Measurements from ENCODE around the gene MAZ.
"Not testable (repeated sequence)": the region's sequence is repeated elsewhere in the genome, so short reads cannot be mapped to it uniquely, and the experiment has no call there.

The MAZ gene

GRCh38 chr16:29806099-29806579, at the start of gene MAZ:
Gene MAZ, plus strand, starts transcription at chr16:29806529. Its CDS starts 173 bp downstream, at chr16:29806702.
- peaks cover 24 to 35% (median 31%) of the 10 kb centered on the region in 11 experiments; a peak in 21 of 22 replicates for H4K20me1 ChIP-seq
- H3K4me2 ChIP-seq = peak within 1 kb of the TSS; percentile 95 to 100 (median 100)
- H3K9me3 ChIP-seq (replicated peaks in 1 of 11) = no peaks in the 10 kb centered on the region
- peak within 1 kb of the TSS; percentile 92 to 99 (median 97) for H3K9ac ChIP-seq
- H3K4me3 ChIP-seq = peak within 1 kb of the TSS; percentile 75 to 88 (median 81)
- peaks cover 48 to 65% (median 55%) of the 10 kb centered on the region in 10 experiments for H3K4me1 ChIP-seq
- peak within 1 kb of the TSS; percentile 92 to 98 (median 96) for H3K27ac ChIP-seq
- TF ChIP-seq Cebpa-rat (IDR thresholded peaks at IDR 0.05) = no peak
- peaks cover 14 to 69% (median 51%) of the 10 kb centered on the region in 11 experiments; a peak in 21 of 22 replicates for H3K36me3 ChIP-seq
- H3K27me3 ChIP-seq = no peaks in the 10 kb centered on the region

DNA sequence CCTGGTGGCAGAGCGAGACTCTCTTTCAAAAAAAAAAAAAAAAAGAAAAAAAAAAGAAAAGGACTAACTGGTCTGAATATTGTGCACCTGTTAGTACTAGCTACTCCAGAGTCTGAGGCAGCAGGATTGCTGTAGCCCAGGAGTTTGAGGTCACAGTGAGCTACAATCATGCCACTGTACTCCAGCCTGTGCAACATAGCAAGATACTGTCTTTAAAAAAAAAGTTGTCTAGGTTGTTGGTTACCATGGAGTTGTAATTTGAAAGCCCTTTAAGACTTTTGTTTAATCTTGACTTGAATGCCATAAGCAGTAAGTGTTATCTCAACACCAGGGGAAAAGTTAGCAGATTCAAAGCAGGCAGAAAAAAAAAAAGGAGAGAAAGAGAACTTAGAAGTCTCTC, 49.7 kb upstream of the MAZ start:
- TF ChIP-seq Cebpa-rat (IDR thresholded peaks at IDR 0.05) = no peak
- Histone ChIP-seq H3K9ac (no peak overlapping the region), H3K9me3 (replicated peaks in 1 of 11) (peaks cover 0 to 21% (median 5%) of the 10 kb centered on the region in 11 experiments; a peak in 10 of 22 replicates), H3K4me1 (peaks cover 4 to 37% (median 13%) of the 10 kb centered on the region in 10 experiments; a peak in 17 of 20 replicates), H3K27me3 (no peaks in the 10 kb centered on the region), H3K36me3 (no peaks in the 10 kb centered on the region), H4K20me1 (no peaks in the 10 kb centered on the region), H3K4me2 (peak overlapping the region in 1 of 11 experiments; percentile 21; a peak in 1 of 22 replicates), H3K27ac (no peak overlapping the region), H3K4me3 (no peak overlapping the region)

- not testable (repeated sequence) for H4K20me1 ChIP-seq, H3K27me3 ChIP-seq, H3K36me3 ChIP-seq, H3K4me2 ChIP-seq, H3K4me3 ChIP-seq, H3K9ac ChIP-seq, H3K27ac ChIP-seq
- Histone ChIP-seq H3K4me1 (peaks cover 4 to 37% (median 16%) of the 10 kb centered on the region in 10 experiments; a peak in 17 of 20 replicates), H3K9me3 (replicated peaks in 1 of 11) (peaks cover 0 to 21% (median 5%) of the 10 kb centered on the region in 11 experiments; a peak in 10 of 22 replicates)
Observed at GRCh38 chr16:29757086-29757485, 49.2 kb upstream of the MAZ start.

GRCh38 chr16:29757950-29758466, 48.3 kb upstream of the MAZ start:
- Histone ChIP-seq H3K27ac (no peak overlapping the region), H3K9me3 (replicated peaks in 1 of 11) (peaks cover 0 to 21% (median 5%) of the 10 kb centered on the region in 11 experiments; a peak in 10 of 22 replicates), H4K20me1 (no peaks in the 10 kb centered on the region), H3K9ac (no peak overlapping the region), H3K36me3 (no peaks in the 10 kb centered on the region), H3K4me2 (peak overlapping the region in 4 of 11 experiments; percentile 1 to 12 (median 6); a peak in 1 of 22 replicates), H3K4me3 (no peak overlapping the region), H3K27me3 (no peaks in the 10 kb centered on the region), H3K4me1 (peaks cover 9 to 44% (median 23%) of the 10 kb centered on the region in 10 experiments)
- TF ChIP-seq Cebpa-rat (IDR thresholded peaks at IDR 0.05) = 0 out of 22 replicates have a peak, but pooled peaks of 1 of the 11 experiments have one; percentile 9

- H3K4me2 ChIP-seq = no peak overlapping the region
- no peak overlapping the region for H3K4me3 ChIP-seq
- no peaks in the 10 kb centered on the region for H3K36me3 ChIP-seq
- peaks cover 11 to 37% (median 17%) of the 10 kb centered on the region in 10 experiments for H3K4me1 ChIP-seq
- H4K20me1 ChIP-seq = no peaks in the 10 kb centered on the region
- H3K27ac ChIP-seq = no peak overlapping the region
- TF ChIP-seq Cebpa-rat (IDR thresholded peaks at IDR 0.05) = no peak
- H3K9me3 ChIP-seq (replicated peaks in 1 of 11) = peaks cover 0 to 9% (median 0%) of the 10 kb centered on the region in 11 experiments; a peak in 5 of 22 replicates
- no peak overlapping the region for H3K9ac ChIP-seq
- H3K27me3 ChIP-seq = no peaks in the 10 kb centered on the region
Observed at GRCh38 chr16:29760567-29761279, 45.6 kb upstream of the MAZ start.

DNA sequence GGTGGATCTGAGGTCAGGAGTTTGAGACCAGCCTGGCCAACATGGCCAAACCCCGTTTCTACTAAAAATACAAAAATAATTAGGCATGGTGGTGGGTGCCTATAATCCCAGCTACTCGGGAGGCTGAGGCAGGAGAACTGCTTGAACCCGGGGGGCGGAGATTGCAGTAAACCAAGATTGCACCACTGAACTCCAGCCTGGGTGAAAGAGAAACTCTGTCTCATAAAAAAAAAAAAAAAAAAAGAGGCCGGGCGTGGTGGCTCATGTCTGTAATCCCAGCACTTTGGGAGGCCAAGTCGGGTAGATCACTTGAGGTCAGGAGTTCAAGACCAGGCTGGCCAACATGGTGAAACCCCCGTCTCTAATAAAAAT, 45.1 kb upstream of the MAZ start:
- H3K4me3 ChIP-seq; H4K20me1 ChIP-seq; H3K9me3 ChIP-seq (replicated peaks in 1 of 11); H3K36me3 ChIP-seq; H3K27me3 ChIP-seq; H3K27ac ChIP-seq; H3K4me2 ChIP-seq; H3K9ac ChIP-seq: not testable (repeated sequence)
- H3K4me1 ChIP-seq = peaks cover 11 to 32% (median 17%) of the 10 kb centered on the region in 10 experiments

DNA sequence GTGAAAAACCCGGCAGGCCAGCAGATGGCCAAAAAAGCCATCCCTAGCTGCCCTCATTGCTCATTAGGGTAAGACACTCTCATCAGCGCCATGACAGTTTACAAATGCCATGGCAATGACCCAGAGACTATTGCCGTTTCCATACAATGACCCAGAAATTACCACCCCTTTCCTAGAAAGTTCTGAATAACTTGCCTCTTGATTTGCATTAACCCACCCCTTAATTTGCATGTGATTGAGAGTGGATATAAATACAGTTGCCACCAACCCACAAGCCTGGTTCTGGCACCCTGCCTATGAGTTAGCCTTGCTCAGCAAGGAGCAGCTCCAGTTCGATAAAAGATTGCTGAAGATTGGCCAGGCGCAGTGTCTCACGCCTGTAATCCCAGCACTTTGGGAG, 44.4 kb upstream of the MAZ start:
- no peak for TF ChIP-seq Cebpa-rat (IDR thresholded peaks at IDR 0.05)

DNA sequence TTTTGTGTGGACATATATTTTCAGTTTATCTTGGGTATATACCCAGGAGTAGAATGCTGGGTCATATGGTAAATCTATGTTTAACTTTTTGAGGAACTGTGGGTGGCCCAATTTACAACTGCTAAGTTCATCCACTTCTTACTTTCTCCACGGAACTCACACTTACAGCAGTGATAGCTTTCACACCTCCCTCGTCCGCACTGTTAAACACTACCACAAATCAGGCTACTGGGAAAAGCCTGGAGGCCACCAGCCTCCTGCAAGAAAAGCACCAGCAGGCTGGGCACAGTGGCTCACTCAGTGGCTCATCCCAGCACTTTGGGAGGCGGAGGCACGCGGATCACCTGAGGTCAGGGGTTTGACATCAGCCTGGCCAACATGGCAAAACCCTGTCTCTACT, 43.0 kb upstream of the MAZ start:
- H4K20me1 ChIP-seq = no peaks in the 10 kb centered on the region
- H3K27me3 ChIP-seq = no peaks in the 10 kb centered on the region
- no peak overlapping the region; a peak in 2 of 22 replicates for H3K27ac ChIP-seq
- TF ChIP-seq Cebpa-rat (IDR thresholded peaks at IDR 0.05) = no peak
- H3K4me2 ChIP-seq = peak overlapping the region; percentile 14 to 66 (median 39); a peak in 19 of 22 replicates
- H3K36me3 ChIP-seq = no peaks in the 10 kb centered on the region
- no peak overlapping the region for H3K9ac ChIP-seq
- H3K4me3 ChIP-seq = no peak overlapping the region
- peaks cover 13 to 21% (median 15%) of the 10 kb centered on the region in 10 experiments for H3K4me1 ChIP-seq
- no peaks in the 10 kb centered on the region for H3K9me3 ChIP-seq (replicated peaks in 1 of 11)

More for the DNA sequence above, 44.4 kb upstream of the MAZ start:
- peaks cover 14 to 29% (median 17%) of the 10 kb centered on the region in 10 experiments for H3K4me1 ChIP-seq
- H3K27me3 ChIP-seq = no peaks in the 10 kb centered on the region
- H3K9ac ChIP-seq = no peak overlapping the region
- H3K36me3 ChIP-seq = no peaks in the 10 kb centered on the region
- H4K20me1 ChIP-seq = no peaks in the 10 kb centered on the region
- no peak overlapping the region for H3K4me3 ChIP-seq
- H3K27ac ChIP-seq = no peak overlapping the region
- H3K4me2 ChIP-seq = 0 out of 22 replicates have a peak overlapping the region, but pooled peaks of 1 of the 11 experiments have one; percentile 21
- no peaks in the 10 kb centered on the region for H3K9me3 ChIP-seq (replicated peaks in 1 of 11)

- Histone ChIP-seq H3K9ac (no peak overlapping the region), H3K4me3 (no peak overlapping the region), H3K27me3 (no peaks in the 10 kb centered on the region), H3K9me3 (replicated peaks in 1 of 11) (no peaks in the 10 kb centered on the region), H3K4me2 (no peak overlapping the region), H3K4me1 (peaks cover 10 to 20% (median 15%) of the 10 kb centered on the region in 10 experiments), H3K27ac (no peak overlapping the region), H4K20me1 (no peaks in the 10 kb centered on the region), H3K36me3 (no peaks in the 10 kb centered on the region)
- TF ChIP-seq Cebpa-rat (IDR thresholded peaks at IDR 0.05) = no peak
Observed at GRCh38 chr16:29765167-29766032, 40.9 kb upstream of the MAZ start.
